SHP77 (cell line): ENCODE results near the gene FBLL1.
"Not testable (repeated sequence)": the region's sequence is repeated elsewhere in the genome, so short reads cannot be mapped to it uniquely, and the experiment has no call there.

Experiments
- DNase-seq, 2 experiments: peaks; one replicate each; lab custom pipeline; 2025; lab: John Stamatoyannopoulos, UW

FBLL1 gene

DNA sequence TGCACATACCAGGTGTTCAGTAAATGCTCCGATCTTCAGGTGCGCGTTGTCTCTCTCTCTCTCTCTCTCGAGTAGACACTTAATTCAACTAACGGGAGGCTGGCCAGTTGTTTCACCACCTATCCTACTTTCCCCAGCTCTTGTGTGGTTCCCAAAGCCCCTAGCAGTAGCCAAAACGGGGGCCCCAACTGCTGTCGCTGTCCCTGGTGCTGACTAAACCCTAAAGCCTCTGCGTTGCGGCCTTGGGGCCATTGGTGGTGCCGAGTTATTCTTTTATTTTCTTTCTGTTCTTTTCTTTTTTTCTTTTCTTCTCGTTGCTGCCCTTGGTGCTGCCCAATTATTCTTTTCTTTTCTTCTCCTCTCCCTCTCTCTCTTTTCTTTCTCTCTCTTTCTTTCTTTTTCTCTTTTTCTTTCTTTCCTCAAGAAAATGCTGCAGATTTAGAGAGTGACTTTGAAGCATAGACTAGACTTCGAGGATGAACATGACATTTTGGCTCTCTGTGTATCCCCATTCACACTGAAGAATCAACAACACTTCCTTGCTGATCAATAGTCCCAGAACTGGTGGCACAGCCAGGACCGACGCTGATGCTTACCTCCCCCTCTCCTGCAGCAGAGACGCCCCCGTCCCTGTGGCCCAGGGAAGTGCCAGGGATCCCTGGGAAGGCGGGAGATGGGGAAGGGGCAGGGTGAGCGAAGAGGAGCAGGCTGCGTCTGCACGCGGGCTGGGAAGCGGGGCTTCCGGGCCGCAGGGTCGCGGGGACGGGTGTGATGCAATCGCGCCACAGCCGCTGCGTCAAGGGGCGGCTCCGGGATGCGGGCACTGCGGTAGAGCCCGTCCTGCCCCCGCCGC is at the start of gene FBLL1:
TSS of gene FBLL1 (plus strand) at position 785 of the 853 bp plus-strand sequence. CDS start 200 bp downstream, outside the sequence.
- no peak for DNase-seq

DNA sequence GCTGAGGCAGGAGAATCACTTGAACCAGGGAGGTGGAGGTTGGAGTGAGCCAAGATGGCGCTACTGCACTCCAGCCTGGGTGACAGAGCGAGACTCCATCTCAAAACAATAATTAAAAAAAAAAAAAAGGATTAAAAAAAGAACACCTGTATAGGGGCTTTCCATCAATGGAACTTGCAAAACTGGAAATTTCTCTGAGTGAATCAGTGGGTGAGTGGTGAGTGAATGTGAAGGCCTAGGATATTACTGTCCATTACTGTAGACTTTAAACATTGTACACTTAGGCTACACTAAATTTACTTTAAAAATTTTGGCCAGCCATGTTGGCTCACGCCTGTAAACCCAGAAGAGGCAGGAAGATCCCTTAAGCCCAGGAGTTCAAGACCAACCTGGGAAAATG is 48.5 kb upstream of the FBLL1 start:
- DNase-seq, result no peak

DNA sequence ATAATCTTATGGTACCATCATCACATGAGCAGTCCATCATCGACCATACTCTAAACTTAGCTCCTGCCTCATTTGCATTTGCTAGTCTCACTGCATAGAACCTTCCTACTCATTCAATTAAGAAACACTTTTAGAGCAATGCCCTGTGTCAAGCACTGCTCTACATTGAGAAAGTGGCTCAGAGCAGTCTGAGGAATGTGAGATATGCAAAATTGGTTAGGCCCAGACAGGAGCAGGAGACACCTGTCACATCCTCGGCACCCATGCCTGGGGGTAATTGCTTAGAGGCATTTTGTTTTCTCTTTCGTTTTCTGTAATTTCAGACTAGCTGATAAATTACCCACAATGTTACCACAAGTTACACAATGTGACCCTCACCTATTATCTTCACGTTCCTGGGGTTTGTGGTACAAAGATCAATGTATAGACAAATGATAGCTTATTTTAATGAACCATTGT is 47.7 kb upstream of the FBLL1 start:
- no peak for DNase-seq

DNA sequence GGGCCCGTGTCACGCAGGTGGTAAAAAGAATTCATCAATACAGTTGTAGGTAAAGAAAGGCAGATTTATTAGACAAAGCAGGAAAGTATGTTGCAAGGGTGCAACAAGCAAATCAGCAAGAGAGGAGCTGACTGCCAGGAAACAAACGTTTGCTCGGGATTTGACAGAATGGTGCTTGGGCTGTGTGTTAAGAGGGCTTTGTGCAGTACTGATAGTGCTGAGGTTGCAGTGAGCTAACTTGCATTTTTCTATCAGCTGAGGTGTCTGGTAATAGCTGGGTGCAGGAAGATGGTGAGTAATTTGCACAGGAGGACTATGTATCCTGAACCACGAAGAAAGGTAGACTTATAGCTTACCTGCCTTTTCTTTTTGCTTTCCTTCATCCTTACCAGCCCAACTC is 46.7 kb upstream of the FBLL1 start:
- no peak for DNase-seq

DNA sequence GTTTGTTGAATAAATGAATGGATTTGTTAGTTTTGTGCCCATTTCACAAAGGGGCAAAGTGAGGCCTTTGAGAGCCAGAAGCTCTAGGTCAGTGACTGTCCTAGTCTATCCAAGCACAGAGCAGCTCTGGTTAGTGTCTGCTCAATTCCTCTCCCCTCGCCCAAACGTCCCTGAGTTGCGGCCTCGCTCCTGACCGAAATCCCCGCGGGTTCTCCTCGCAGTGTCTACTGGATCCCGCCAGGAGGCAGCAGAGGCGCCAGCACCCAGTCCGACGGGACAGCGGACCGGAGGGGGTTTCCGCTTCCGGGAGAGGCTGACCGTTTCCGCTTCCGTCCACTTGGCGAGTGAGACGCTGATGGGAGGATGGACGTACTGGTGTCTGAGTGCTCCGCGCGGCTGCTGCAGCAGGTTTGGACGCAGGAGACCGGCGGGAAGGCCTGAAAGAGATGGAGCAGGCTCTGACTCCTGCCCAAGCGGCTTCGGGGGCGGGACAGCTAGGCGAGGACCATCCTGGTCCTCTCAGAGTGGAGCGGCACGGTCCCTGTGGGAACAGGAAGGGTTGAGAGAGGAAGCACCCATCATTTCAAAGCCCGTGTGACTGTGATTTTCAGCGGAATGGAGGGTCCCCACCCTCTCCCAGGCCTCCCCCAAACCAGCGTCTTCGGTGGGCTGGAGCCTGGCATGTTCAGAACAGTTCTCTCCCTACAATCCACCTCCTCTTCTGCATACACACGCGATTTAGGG is 42.8 kb upstream of the FBLL1 start, which contains the start of gene RARS1:
TSS of gene RARS1 (plus strand) at position 336 of the 744 bp plus-strand sequence. CDS start at position 364, 28 bp downstream.
- peak; percentile 90 for DNase-seq

DNA sequence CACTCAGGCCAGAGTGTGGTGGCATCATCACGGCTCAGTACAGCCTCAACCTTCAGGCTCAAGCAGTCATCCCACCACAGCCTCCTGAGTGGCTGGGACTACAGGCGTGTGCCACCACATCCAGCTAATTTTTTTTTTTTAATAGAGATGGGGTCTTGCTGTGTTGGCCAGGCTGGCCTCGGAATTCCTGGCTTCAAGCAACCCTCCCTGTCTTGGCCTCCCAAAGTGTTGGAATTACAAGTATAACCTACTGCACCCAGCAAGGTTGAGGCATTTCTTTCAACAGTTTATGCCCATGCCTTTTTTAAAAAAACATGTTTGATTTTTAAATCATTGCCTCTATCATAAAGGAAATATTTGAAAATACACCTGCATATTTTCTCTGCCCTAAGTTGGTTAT is 40.0 kb upstream of the FBLL1 start:
- DNase-seq, result no peak

DNA sequence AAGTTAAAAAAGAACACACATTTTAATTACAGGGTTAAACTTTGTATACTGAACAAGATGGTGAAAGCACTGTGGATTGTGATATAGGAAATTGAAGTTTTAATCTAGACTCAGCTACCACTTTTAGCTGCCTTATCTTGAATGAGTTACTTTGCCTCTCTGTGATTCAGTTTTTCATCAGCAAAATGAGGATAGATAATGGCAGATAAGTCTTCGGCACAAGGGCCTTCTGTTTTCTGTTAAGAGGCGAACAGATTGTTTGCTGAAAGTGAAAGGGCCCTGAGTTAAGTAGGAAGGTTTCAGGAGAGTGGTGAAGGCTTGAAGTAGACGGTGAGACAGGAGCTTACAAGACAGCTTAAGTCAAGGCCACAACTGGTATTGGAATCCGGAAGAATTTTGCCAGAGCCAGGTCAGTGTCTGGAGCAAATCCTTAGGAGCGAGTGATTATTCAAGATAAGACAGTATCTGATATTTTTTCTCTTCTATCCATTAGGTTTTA is 35.0 kb upstream of the FBLL1 start:
- no peak for DNase-seq

GRCh38 chr5:168502563-168503237 is 26.4 kb upstream of the FBLL1 start:
- no peak for DNase-seq

DNA sequence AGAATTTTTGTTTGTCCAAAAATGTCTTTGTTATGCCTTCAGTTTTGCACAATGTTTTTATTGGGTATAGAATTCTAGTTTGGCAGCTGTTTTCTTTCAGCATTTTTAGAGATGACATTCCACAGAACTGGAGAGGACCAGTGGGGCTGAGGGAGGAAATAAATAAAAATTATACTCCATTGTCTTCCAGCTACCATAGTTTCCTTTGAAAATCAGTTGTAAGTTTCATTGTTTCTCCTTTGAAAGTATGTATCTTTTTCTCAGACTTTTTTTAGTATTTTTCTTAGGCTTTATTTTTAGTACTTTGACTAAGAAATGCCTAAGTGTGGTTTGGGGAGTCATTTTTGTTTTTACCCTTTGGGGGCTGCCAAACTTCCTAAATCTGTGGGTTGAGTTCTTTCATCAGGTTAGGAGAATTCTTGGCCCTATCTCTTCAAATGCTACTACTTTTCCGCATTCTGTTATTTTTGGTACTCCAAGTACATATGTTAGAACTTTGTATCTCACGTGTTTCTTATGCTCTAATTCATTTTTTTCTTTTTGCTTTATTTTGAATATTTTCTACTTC is 15.2 kb upstream of the FBLL1 start:
- no peak for DNase-seq

- DNase-seq, result no peak
Observed at GRCh38 chr5:168525856-168526255, 3.2 kb upstream of the FBLL1 start.

DNA sequence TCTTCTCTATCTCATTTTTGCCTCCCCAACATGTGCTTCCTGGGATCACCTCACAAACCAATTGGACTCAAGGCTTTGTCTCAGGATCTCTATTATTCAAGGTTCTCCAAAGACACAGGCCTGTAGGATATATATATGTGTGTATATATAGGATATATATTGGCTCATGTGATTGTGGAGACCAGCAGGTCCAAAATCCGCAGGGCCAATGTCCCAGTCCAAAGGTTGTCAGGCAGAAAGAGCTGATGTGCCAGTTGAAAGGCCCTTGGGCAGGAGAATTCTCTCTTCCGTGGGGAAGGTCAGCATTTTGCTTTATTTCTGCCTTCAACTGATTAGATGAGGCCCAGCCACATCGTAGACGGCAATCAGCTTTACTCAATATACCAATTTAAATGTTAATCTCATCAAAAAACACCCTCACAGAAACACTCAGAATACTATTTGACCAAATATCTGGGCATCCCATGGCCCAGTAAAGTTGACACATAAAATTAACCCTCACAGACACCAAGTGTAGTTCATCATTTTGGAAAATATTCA is 1.3 kb upstream of the FBLL1 start:
- no peak for DNase-seq

DNA sequence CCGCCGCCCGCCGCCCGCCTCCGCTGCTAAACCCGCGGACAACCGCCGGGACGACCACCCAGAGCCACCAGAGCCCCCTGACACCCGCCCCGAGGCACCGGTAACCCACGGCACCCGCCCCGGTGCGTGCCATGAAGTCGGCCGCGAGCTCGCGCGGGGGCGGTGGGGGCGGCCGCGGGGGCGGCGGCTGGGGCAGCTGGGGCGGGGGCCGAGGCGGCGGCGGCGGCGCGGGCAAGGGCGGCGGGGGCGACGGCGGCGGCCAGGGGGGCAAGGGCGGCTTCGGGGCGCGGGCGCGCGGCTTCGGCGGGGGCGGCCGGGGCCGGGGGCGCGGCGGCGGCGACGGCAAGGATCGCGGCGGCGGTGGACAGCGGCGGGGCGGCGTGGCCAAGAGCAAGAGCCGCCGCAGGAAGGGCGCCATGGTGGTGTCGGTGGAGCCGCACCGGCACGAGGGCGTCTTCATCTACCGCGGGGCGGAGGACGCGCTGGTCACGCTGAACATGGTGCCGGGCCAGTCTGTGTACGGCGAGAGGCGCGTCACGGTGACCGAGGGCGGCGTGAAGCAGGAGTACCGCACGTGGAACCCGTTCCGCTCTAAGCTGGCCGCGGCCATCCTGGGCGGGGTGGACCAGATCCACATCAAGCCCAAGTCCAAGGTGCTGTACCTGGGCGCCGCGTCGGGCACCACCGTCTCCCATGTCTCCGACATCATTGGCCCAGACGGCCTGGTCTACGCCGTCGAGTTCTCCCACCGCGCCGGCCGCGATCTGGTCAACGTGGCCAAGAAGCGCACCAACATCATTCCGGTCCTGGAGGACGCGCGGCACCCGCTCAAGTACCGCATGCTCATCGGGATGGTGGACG is 499 bp downstream of the FBLL1 start:
- DNase-seq, result no peak

DNA sequence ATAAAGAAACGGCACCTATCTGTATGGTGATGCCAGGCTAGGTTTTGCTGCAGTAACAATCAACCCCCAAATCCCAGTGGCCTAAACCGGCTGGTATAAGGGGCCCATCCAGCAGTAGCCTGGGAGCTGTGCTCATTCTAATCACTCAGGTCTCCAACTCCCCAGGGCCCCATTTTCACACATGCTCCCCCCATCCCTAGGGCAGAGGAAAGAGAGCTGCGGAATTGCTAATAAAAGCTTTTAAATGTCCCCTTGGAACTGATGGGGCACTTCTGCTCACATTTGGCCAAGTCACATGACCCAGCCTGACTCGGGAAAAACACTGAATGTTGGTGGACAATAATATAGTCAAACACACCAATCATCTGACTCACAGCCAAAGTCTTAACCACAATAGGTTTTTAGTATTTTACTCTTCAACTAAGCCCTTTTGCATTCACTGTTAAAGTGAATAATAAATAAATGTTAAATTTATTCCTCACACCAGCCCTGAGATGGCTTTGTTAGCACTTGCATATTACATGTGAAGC is 1.6 kb downstream of the FBLL1 start:
- no peak for DNase-seq

GRCh38 chr5:168531191-168531590 is 2.1 kb downstream of the FBLL1 start:
- no peak for DNase-seq

- DNase-seq, result no peak
Observed at GRCh38 chr5:168531987-168532864, 3.1 kb downstream of the FBLL1 start.

DNA sequence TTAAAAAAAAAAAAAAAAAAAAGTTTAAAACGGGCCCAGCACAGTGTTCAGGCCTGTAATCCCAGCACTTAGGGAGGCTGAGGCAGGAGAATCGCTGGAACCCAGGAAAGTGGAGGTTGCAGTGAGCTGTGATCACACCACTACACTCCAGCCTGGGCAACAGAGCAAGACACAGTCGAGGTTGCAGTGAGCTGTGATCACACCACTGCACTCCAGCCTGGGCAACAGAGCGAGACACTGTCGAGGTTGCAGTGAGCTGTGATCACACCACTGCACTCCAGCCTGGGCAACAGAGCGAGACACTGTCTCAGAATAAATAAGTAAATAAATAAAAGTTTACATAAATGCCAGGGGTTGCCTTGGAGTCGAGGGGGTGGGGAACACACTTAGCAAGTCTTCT is 5.2 kb downstream of the FBLL1 start:
- DNase-seq, result not testable (repeated sequence)

- DNase-seq, result no peak
Observed at GRCh38 chr5:168537176-168537575, 8.1 kb downstream of the FBLL1 start.

- no peak for DNase-seq
Observed at GRCh38 chr5:168549554-168549953, 20.4 kb downstream of the FBLL1 start.

GRCh38 chr5:168550656-168551055 is 21.6 kb downstream of the FBLL1 start:
- no peak for DNase-seq
